GM23338 (cell line): ENCODE measurements around the gene ERRFI1. TPM values are rescaled to one million over a fixed set of nuclear protein-coding genes. Genes with fewer than 3 reads are reported as not detected.

Experiments
- ATAC-seq: fragments of 200-7000 bp; cut with Tn5 transposase; 3 replicates; pipeline ENCODE4 v1.9.1; 2020
- DNase-seq: peaks from one replicate; pipeline ENCODE4 v3.0.0-alpha.2; 2015; ENCODE audit warnings: low spot score
- H2AFZ ChIP-seq: fragments of 200-600 bp; sonication (generic); 2 replicates; pipeline ENCODE4 v1.8.0; 2016; ENCODE audit warnings: antibody characterized with exemption, mild to moderate bottlenecking, moderate library complexity
- H3F3A ChIP-seq: fragments of 200-600 bp; sonication (generic); replicated peaks from 2 replicates; pipeline ENCODE4 v1.8.0; 2017; ENCODE audit warnings: antibody characterized with exemption, mixed run types, low read depth
- H3K27ac ChIP-seq: fragments of 200-600 bp; sonication (generic); 2 replicates; pipeline ENCODE4 v1.6.1; 2016; ENCODE audit warnings: low read depth
- H3K27me3 ChIP-seq: fragments of 200-600 bp; sonication (generic); 2 replicates; pipeline ENCODE4 v1.8.0; 2016; ENCODE audit warnings: mild to moderate bottlenecking, mixed run types, moderate library complexity; ENCODE audit not compliant: insufficient read depth
- H3K36me3 ChIP-seq: fragments of 200-600 bp; sonication (generic); 2 replicates; pipeline ENCODE4 v1.8.0; 2016; ENCODE audit warnings: mild to moderate bottlenecking; ENCODE audit not compliant: insufficient read depth
- H3K4me1 ChIP-seq: fragments of 200-600 bp; sonication (generic); 2 replicates; pipeline ENCODE4 v1.8.0; 2016; ENCODE audit warnings: mild to moderate bottlenecking, moderate library complexity; ENCODE audit not compliant: insufficient read depth
- H3K4me2 ChIP-seq: fragments of 200-600 bp; sonication (generic); 2 replicates; pipeline ENCODE4 v1.7.1; 2017; ENCODE audit warnings: mixed run types
- H3K4me3 ChIP-seq: fragments of 200-600 bp; sonication (generic); 2 replicates; pipeline ENCODE4 v1.6.1; 2016; ENCODE audit warnings: mixed run types
- H3K79me2 ChIP-seq: fragments of 200-600 bp; sonication (generic); replicated peaks from 2 replicates; pipeline ENCODE4 v1.8.0; 2017; ENCODE audit warnings: mild to moderate bottlenecking; ENCODE audit not compliant: insufficient read depth
- H3K9me2 ChIP-seq: fragments of 200-600 bp; sonication (generic); 2 replicates; pipeline ENCODE4 v1.8.0; 2017; ENCODE audit not compliant: insufficient read depth
- H4K20me1 ChIP-seq: fragments of 200-600 bp; sonication (generic); replicated peaks from 2 replicates; pipeline ENCODE4 v1.8.0; 2017; ENCODE audit warnings: mild to moderate bottlenecking; ENCODE audit not compliant: insufficient read depth
- H3K27ac Mint-ChIP-seq: 2 replicates; pipeline ENCODE4 v1.8.0; 2020; ENCODE audit warnings: inconsistent platforms, mild to moderate bottlenecking, moderate library complexity, mixed read lengths
- H3K27me3 Mint-ChIP-seq: 3 replicates; pipeline ENCODE4 v1.8.0; 2022; ENCODE audit warnings: low read depth, mild to moderate bottlenecking, moderate library complexity, mixed read lengths, inconsistent platforms; ENCODE audit not compliant: insufficient read depth, poor library complexity
- H3K36me3 Mint-ChIP-seq: 3 replicates; pipeline ENCODE4 v1.8.0; 2021; ENCODE audit warnings: low read depth, mild to moderate bottlenecking, inconsistent platforms, moderate library complexity, mixed read lengths
- H3K4me1 Mint-ChIP-seq: 3 replicates; pipeline ENCODE4 v1.8.0; 2020; ENCODE audit warnings: mild to moderate bottlenecking, inconsistent platforms, mixed read lengths
- H3K4me3 Mint-ChIP-seq: 3 replicates; pipeline ENCODE4 v1.8.0; 2021; ENCODE audit warnings: moderate library complexity, mild to moderate bottlenecking, inconsistent platforms, mixed read lengths
- H3K9me3 Mint-ChIP-seq: 3 replicates; pipeline ENCODE4 v1.8.0; 2020; ENCODE audit warnings: moderate library complexity, mild to moderate bottlenecking, inconsistent platforms, mixed read lengths
- EZH2 ChIP-seq: fragments of 200-600 bp; sonication (generic); IDR thresholded peaks from one replicate; pipeline ENCODE4 v1.8.0; 2017; ENCODE audit warnings: antibody characterized with exemption, mild to moderate bottlenecking, low read depth; ENCODE audit not compliant: unreplicated experiment
- EZH2phosphoT487 ChIP-seq: fragments of 200-600 bp; sonication (generic); IDR thresholded peaks from one replicate; pipeline ENCODE4 v1.8.1; 2018; ENCODE audit warnings: antibody characterized with exemption; ENCODE audit not compliant: unreplicated experiment
- JUNB ChIP-seq: IDR thresholded peaks from one replicate; pipeline ENCODE4 v1.6.1; 2016; ENCODE audit warnings: antibody characterized with exemption; ENCODE audit not compliant: unreplicated experiment
- NANOG ChIP-seq: IDR thresholded peaks from 2 replicates; pipeline ENCODE4 v1.6.1; 2016; ENCODE audit warnings: antibody characterized with exemption, borderline replicate concordance
- POLR2AphosphoS5 ChIP-seq: IDR thresholded peaks from 2 replicates; pipeline ENCODE4 v1.6.1; 2016; ENCODE audit warnings: antibody characterized with exemption, low read depth
- STAT1 ChIP-seq: IDR thresholded peaks from one replicate; pipeline ENCODE4 v1.6.1; 2016; ENCODE audit warnings: antibody characterized with exemption; ENCODE audit not compliant: unreplicated experiment
- ZNF114 ChIP-seq: fragments of 250-450 bp; sonication (Bioruptor Pico); IDR thresholded peaks from 2 replicates; pipeline ENCODE4 v1.5.0; 2020; ENCODE audit warnings: mild to moderate bottlenecking, moderate library complexity
- ZNF331 ChIP-seq: fragments of 250-450 bp; sonication (Bioruptor Pico); IDR thresholded peaks from 2 replicates; pipeline ENCODE4 v1.5.0; 2020; ENCODE audit warnings: low read depth, mild to moderate bottlenecking, moderate library complexity
- ZNF462 ChIP-seq: fragments of 250-450 bp; sonication (Bioruptor Pico); IDR thresholded peaks from 2 replicates; pipeline ENCODE4 v1.5.0; 2020; ENCODE audit warnings: mild to moderate bottlenecking, moderate library complexity
- polyA plus RNA-seq: library from polyadenylated mRNA; unstranded; fragments of >200 nt; fragmentation: Nextera tagmentation; extraction: Ambion mirVana; gene quantifications from 2 replicates; pipeline ENCODE4 v1.2.1, GENCODE V29; 2016
- total RNA-seq: library from RNA; depleted of rRNA; stranded (reverse); fragments of >200 nt; shearing (Covaris generic); gene quantifications from 2 replicates; pipeline ENCODE4 v1.2.3, GENCODE V29; 2014
- TF ChIP-seq, protein P1 (sequence below), 2 experiments: fragments of 200-600 bp in 1 of 2; sonication (generic) in 1 of 2; conservative IDR thresholded peaks; 2 replicates each; pipeline versions ENCODE4 v1.5.1 to v1.6.1; 2016 to 2017; ENCODE audit warnings: antibody characterized with exemption in 2 of 2, low read depth in 2 of 2, mild to moderate bottlenecking in 2 of 2, moderate library complexity in 1 of 2

The ERRFI1 gene
- total and polyA plus RNA-seq, 2 experiments from 2014 or later, result 22.9 to 59.8 TPM

- H3F3A ChIP-seq, result no peaks in the 10 kb centered on the region
- peaks cover 66% of the 10 kb centered on the region for H3K36me3 Mint-ChIP-seq
- TF ChIP-seq JUNB, result no peak
- TF ChIP-seq POLR2AphosphoS5, result no peak
- peak overlapping the region; percentile 66; the same call in 1 of the 2 replicates for H3K27ac ChIP-seq
- H3K4me1 ChIP-seq, result no peaks in the 10 kb centered on the region
- peaks cover 13% of the 10 kb centered on the region for H3K4me1 Mint-ChIP-seq
- ATAC-seq (no peak), DNase-seq (no peak)
- H3K4me3 Mint-ChIP-seq, result no peak overlapping the region
- H4K20me1 ChIP-seq, result no peaks in the 10 kb centered on the region; the same call in 1 of the 2 replicates
- no peak overlapping the region for H3K4me2 ChIP-seq
- H2AFZ ChIP-seq, result no peak overlapping the region
- peak overlapping the region; percentile 65; the same call in 1 of the 2 replicates for H3K27ac Mint-ChIP-seq
- no peaks in the 10 kb centered on the region for H3K9me2 ChIP-seq
- H3K27me3 Mint-ChIP-seq, result peaks cover 9% of the 10 kb centered on the region
- H3K9me3 Mint-ChIP-seq, result no peaks in the 10 kb centered on the region
- no peaks in the 10 kb centered on the region for H3K27me3 ChIP-seq
- H3K79me2 ChIP-seq, result peaks cover 10% of the 10 kb centered on the region
- H3K4me3 ChIP-seq, result no peak overlapping the region
- peaks cover 35% of the 10 kb centered on the region for H3K36me3 ChIP-seq
Observed at GRCh38 chr1:7984811-7985210, 41.3 kb downstream of the ERRFI1 start.

- Histone ChIP-seq H2AFZ (no peak overlapping the region), H3K4me1 (no peaks in the 10 kb centered on the region), H3K27me3 (no peaks in the 10 kb centered on the region), H3K79me2 (peaks cover 10% of the 10 kb centered on the region), H3K4me2 (no peak overlapping the region), H3K4me3 (no peak overlapping the region), H3K27ac (peak overlapping the region; percentile 32; the same call in 1 of the 2 replicates), H4K20me1 (no peaks in the 10 kb centered on the region; the same call in none of the 2 replicates), H3F3A (no peaks in the 10 kb centered on the region), H3K9me2 (no peaks in the 10 kb centered on the region), H3K36me3 (peaks cover 39% of the 10 kb centered on the region)
- peaks cover 80% of the 10 kb centered on the region for H3K36me3 Mint-ChIP-seq
- TF ChIP-seq, protein P1, sequence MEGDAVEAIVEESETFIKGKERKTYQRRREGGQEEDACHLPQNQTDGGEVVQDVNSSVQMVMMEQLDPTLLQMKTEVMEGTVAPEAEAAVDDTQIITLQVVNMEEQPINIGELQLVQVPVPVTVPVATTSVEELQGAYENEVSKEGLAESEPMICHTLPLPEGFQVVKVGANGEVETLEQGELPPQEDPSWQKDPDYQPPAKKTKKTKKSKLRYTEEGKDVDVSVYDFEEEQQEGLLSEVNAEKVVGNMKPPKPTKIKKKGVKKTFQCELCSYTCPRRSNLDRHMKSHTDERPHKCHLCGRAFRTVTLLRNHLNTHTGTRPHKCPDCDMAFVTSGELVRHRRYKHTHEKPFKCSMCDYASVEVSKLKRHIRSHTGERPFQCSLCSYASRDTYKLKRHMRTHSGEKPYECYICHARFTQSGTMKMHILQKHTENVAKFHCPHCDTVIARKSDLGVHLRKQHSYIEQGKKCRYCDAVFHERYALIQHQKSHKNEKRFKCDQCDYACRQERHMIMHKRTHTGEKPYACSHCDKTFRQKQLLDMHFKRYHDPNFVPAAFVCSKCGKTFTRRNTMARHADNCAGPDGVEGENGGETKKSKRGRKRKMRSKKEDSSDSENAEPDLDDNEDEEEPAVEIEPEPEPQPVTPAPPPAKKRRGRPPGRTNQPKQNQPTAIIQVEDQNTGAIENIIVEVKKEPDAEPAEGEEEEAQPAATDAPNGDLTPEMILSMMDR (conservative IDR thresholded peaks at IDR 0.05; ENCODE audit: low read depth in 2 of 2), result no peak
- TF ChIP-seq EZH2 (no peak), ZNF114 (CRISPR knock-in tag) (no peak), ZNF331 (CRISPR knock-in tag) (no peak), ZNF462 (CRISPR knock-in tag) (no peak), EZH2phosphoT487 (no peak), POLR2AphosphoS5 (no peak), JUNB (no peak), NANOG (no peak), STAT1 (no peak)
- no peak overlapping the region for H3K4me3 Mint-ChIP-seq
- ATAC-seq (no peak), DNase-seq (no peak)
- H3K9me3 Mint-ChIP-seq, result no peaks in the 10 kb centered on the region
- H3K4me1 Mint-ChIP-seq, result peaks cover 13% of the 10 kb centered on the region
- H3K27ac Mint-ChIP-seq, result peak overlapping the region; percentile 34; the same call in 1 of the 2 replicates
- peaks cover 9% of the 10 kb centered on the region for H3K27me3 Mint-ChIP-seq
Observed at GRCh38 chr1:7983086-7983778, 42.9 kb downstream of the ERRFI1 start.
